BLaER1 treated with 17β-estradiol and CSF1 and Interleukin-3, amounts not matched to agents 10 nM and 100 nM (cell line): ENCODE data around the gene CSNK2B.

Experiments used
- H3K27ac ChIP-seq, 11 experiments: shearing (Covaris generic); formaldehyde crosslinking; 2 replicates each; pipeline ENCODE4 v1.8.1; 2022
- H3K27me3 ChIP-seq, 11 experiments: shearing (Covaris generic); formaldehyde crosslinking; 2 replicates each; pipeline ENCODE4 v1.8.1; 2022
- H3K36me3 ChIP-seq, 11 experiments: shearing (Covaris generic); formaldehyde crosslinking; 2 replicates each; pipeline ENCODE4 v1.8.1; 2022
- H3K4me1 ChIP-seq, 10 experiments: shearing (Covaris generic); formaldehyde crosslinking; 2 replicates each; pipeline ENCODE4 v1.8.1; 2022
- H3K4me2 ChIP-seq, 11 experiments: shearing (Covaris generic); formaldehyde crosslinking; 2 replicates each; pipeline ENCODE4 v1.8.1; 2022
- H3K4me3 ChIP-seq, 10 experiments: shearing (Covaris generic); formaldehyde crosslinking; 2 replicates each; pipeline ENCODE4 v1.8.1; 2022
- H3K9ac ChIP-seq, 11 experiments: shearing (Covaris generic); formaldehyde crosslinking; 2 replicates each; pipeline ENCODE4 v1.8.1; 2022
- H3K9me3 ChIP-seq, 11 experiments: shearing (Covaris generic); formaldehyde crosslinking; replicated peaks in 1 of 11; 2 replicates each; pipeline ENCODE4 v1.8.1; 2022
- H4K20me1 ChIP-seq, 11 experiments: shearing (Covaris generic); formaldehyde crosslinking; 2 replicates each; pipeline ENCODE4 v1.8.1; 2022
- Cebpa-rat ChIP-seq, 11 experiments: shearing (Covaris generic); IDR thresholded peaks; 2 replicates each; pipeline ENCODE4 v1.8.1; 2022

The CSNK2B gene

GRCh38 chr6:31661262-31662123 is 4.4 kb upstream of the CSNK2B start:
- Histone ChIP-seq H3K4me1 (peaks cover 64 to 70% (median 67%) of the 10 kb centered on the region in 10 experiments), H4K20me1 (peaks cover 5 to 32% (median 22%) of the 10 kb centered on the region in 11 experiments; a peak in 15 of 22 replicates), H3K9ac (peak overlapping the region; percentile 84 to 97 (median 91); a peak in 20 of 22 replicates), H3K27ac (peak overlapping the region in 10 of 11 experiments; percentile 82 to 94 (median 88); a peak in 20 of 22 replicates), H3K36me3 (peaks cover 18 to 49% (median 32%) of the 10 kb centered on the region in 11 experiments; a peak in 20 of 22 replicates), H3K27me3 (no peaks in the 10 kb centered on the region), H3K4me3 (peak overlapping the region; percentile 72 to 91 (median 80)), H3K4me2 (peak overlapping the region; percentile 96 to 100 (median 99)), H3K9me3 (no peaks in the 10 kb centered on the region)
- no peak for TF ChIP-seq Cebpa-rat (IDR thresholded peaks at IDR 0.05)

- H3K4me1 ChIP-seq = peaks cover 66 to 75% (median 72%) of the 10 kb centered on the region in 10 experiments
- TF ChIP-seq Cebpa-rat (IDR thresholded peaks at IDR 0.05) = no peak
- H3K27me3 ChIP-seq = no peaks in the 10 kb centered on the region
- no peaks in the 10 kb centered on the region for H3K9me3 ChIP-seq
- H3K9ac ChIP-seq = peak overlapping the region in 10 of 11 experiments; percentile 0 to 97 (median 91); a peak in 17 of 22 replicates
- H3K4me3 ChIP-seq = peak overlapping the region in 2 of 10 experiments; percentile 90 to 93; a peak in 1 of 20 replicates
- peak overlapping the region in 8 of 11 experiments; percentile 3 to 93 (median 36); a peak in 11 of 22 replicates for H3K27ac ChIP-seq
- H3K4me2 ChIP-seq = peak overlapping the region; percentile 96 to 100 (median 99)
- peaks cover 5 to 31% (median 22%) of the 10 kb centered on the region in 11 experiments; a peak in 15 of 22 replicates for H4K20me1 ChIP-seq
- peaks cover 21 to 49% (median 33%) of the 10 kb centered on the region in 11 experiments for H3K36me3 ChIP-seq
Observed at GRCh38 chr6:31662124-31662723, 3.7 kb upstream of the CSNK2B start.

GRCh38 chr6:31663126-31663960 is 2.5 kb upstream of the CSNK2B start:
- Histone ChIP-seq H3K4me3 (peak overlapping the region; percentile 77 to 97 (median 95)), H3K27ac (peak overlapping the region in 10 of 11 experiments; percentile 89 to 99 (median 94); a peak in 21 of 22 replicates), H3K36me3 (peaks cover 21 to 49% (median 34%) of the 10 kb centered on the region in 11 experiments), H3K4me2 (peak overlapping the region; percentile 96 to 100 (median 99)), H3K27me3 (no peaks in the 10 kb centered on the region), H3K9ac (peak overlapping the region; percentile 89 to 97 (median 94)), H3K9me3 (no peaks in the 10 kb centered on the region), H4K20me1 (peaks cover 5 to 33% (median 18%) of the 10 kb centered on the region in 11 experiments; a peak in 15 of 22 replicates), H3K4me1 (peaks cover 66 to 75% (median 70%) of the 10 kb centered on the region in 10 experiments)
- TF ChIP-seq Cebpa-rat (IDR thresholded peaks at IDR 0.05) = no peak

- H3K27ac ChIP-seq = peak overlapping the region; percentile 77 to 99 (median 93)
- H3K4me1 ChIP-seq = peaks cover 58 to 71% (median 64%) of the 10 kb centered on the region in 10 experiments
- H3K36me3 ChIP-seq = peaks cover 28 to 54% (median 42%) of the 10 kb centered on the region in 11 experiments
- H3K4me2 ChIP-seq = peak overlapping the region; percentile 96 to 100 (median 99)
- H3K9ac ChIP-seq = peak overlapping the region; percentile 89 to 97 (median 94)
- no peak for TF ChIP-seq Cebpa-rat (IDR thresholded peaks at IDR 0.05)
- H3K9me3 ChIP-seq = no peaks in the 10 kb centered on the region
- H3K27me3 ChIP-seq = no peaks in the 10 kb centered on the region
- H4K20me1 ChIP-seq = peaks cover 2 to 34% (median 18%) of the 10 kb centered on the region in 11 experiments; a peak in 17 of 22 replicates
- H3K4me3 ChIP-seq = peak overlapping the region; percentile 77 to 97 (median 95)
Observed at GRCh38 chr6:31663961-31664789, 1.7 kb upstream of the CSNK2B start.

GRCh38 chr6:31664790-31665500 is 935 bp upstream of the CSNK2B start, which contains the start of gene GPANK1:
TSS of gene GPANK1 (minus strand) at chr6:31664997. CDS start at chr6:31664478, 519 bp downstream.
- TF ChIP-seq Cebpa-rat (IDR thresholded peaks at IDR 0.05) = no peak
- H3K4me1 ChIP-seq = peaks cover 50 to 69% (median 58%) of the 10 kb centered on the region in 10 experiments
- H4K20me1 ChIP-seq = peaks cover 0 to 36% (median 19%) of the 10 kb centered on the region in 11 experiments; a peak in 17 of 22 replicates
- peak within 1 kb of the TSS; percentile 96 to 100 (median 99) for H3K4me2 ChIP-seq
- no peaks in the 10 kb centered on the region for H3K9me3 ChIP-seq
- H3K27me3 ChIP-seq = no peaks in the 10 kb centered on the region
- H3K4me3 ChIP-seq = peak within 1 kb of the TSS; percentile 77 to 97 (median 95)
- peak within 1 kb of the TSS; percentile 89 to 97 (median 94) for H3K9ac ChIP-seq
- H3K27ac ChIP-seq = peak within 1 kb of the TSS; percentile 77 to 99 (median 93)
- H3K36me3 ChIP-seq = peaks cover 34 to 62% (median 50%) of the 10 kb centered on the region in 11 experiments

GRCh38 chr6:31666337-31666965 is 571 bp downstream of the CSNK2B start:
- H3K27me3 ChIP-seq = no peaks in the 10 kb centered on the region
- H3K4me2 ChIP-seq = peak overlapping the region; percentile 78 to 98 (median 92)
- TF ChIP-seq Cebpa-rat (IDR thresholded peaks at IDR 0.05) = no peak
- peaks cover 40 to 61% (median 49%) of the 10 kb centered on the region in 10 experiments for H3K4me1 ChIP-seq
- peak overlapping the region; percentile 66 to 99 (median 93) for H3K27ac ChIP-seq
- no peaks in the 10 kb centered on the region for H3K9me3 ChIP-seq
- peaks cover 49 to 75% (median 65%) of the 10 kb centered on the region in 11 experiments for H3K36me3 ChIP-seq
- peaks cover 2 to 51% (median 31%) of the 10 kb centered on the region in 11 experiments; a peak in 17 of 22 replicates for H4K20me1 ChIP-seq
- peak overlapping the region; percentile 77 to 97 (median 95) for H3K4me3 ChIP-seq
- peak overlapping the region; percentile 89 to 97 (median 94) for H3K9ac ChIP-seq
